DND-41 (cell line): Measurements from ENCODE around the gene FNBP1L.

Experiments used
- ATAC-seq: fragments of 200-7000 bp; cut with Tn5 transposase; 3 replicates; pipeline ENCODE4 v1.9.1; 2021; ENCODE audit warnings: low read depth; ENCODE audit not compliant: insufficient read depth
- DNase-seq: peaks from one replicate; pipeline ENCODE4 v3.0.0-alpha.2; 2020
- H2AFZ ChIP-seq: 2 replicates; pipeline ENCODE4 v1.6.0; 2012; ENCODE audit warnings: low read depth, low read length
- H3K27ac ChIP-seq: 2 replicates; pipeline ENCODE4 v1.5.1; 2012; ENCODE audit warnings: low read length, inconsistent platforms
- H3K27me3 ChIP-seq: fragments of 200-600 bp; sonication (generic); 2 replicates; pipeline ENCODE4 v1.6.0; 2012; ENCODE audit warnings: low read length, mild to moderate bottlenecking, inconsistent platforms; ENCODE audit not compliant: insufficient read depth, poor library complexity
- H3K36me3 ChIP-seq: 2 replicates; pipeline ENCODE4 v1.5.1; 2012; ENCODE audit warnings: low read length, inconsistent platforms; ENCODE audit not compliant: insufficient read depth
- H3K4me1 ChIP-seq: 2 replicates; pipeline ENCODE4 v1.5.1; 2012; ENCODE audit warnings: mild to moderate bottlenecking, low read length; ENCODE audit not compliant: insufficient read depth
- H3K4me2 ChIP-seq: 2 replicates; pipeline ENCODE4 v1.6.0; 2012; ENCODE audit warnings: mild to moderate bottlenecking, moderate library complexity, low read length, inconsistent platforms; ENCODE audit not compliant: insufficient read depth
- H3K4me3 ChIP-seq, 2 experiments: fragments of 200-600 bp in 1 of 2; shearing (Covaris generic) in 1 of 2; 2 replicates each; pipeline ENCODE4 v1.5.1; 2012 to 2016; ENCODE audit warnings: inconsistent platforms in 2 of 2, low read length in 2 of 2, mild to moderate bottlenecking in 2 of 2, low read depth in 1 of 2, moderate library complexity in 1 of 2
- H3K79me2 ChIP-seq: 2 replicates; pipeline ENCODE4 v1.6.0; 2012; ENCODE audit warnings: low read length, inconsistent platforms; ENCODE audit not compliant: insufficient read depth
- H3K9ac ChIP-seq: 2 replicates; pipeline ENCODE4 v1.6.0; 2012; ENCODE audit warnings: low read depth, mild to moderate bottlenecking, inconsistent platforms, low read length, moderate library complexity
- H3K9me3 ChIP-seq: 2 replicates; pipeline ENCODE4 v1.5.1; 2012; ENCODE audit warnings: low read length, moderate library complexity, mild to moderate bottlenecking, inconsistent platforms; ENCODE audit not compliant: insufficient read depth, severe bottlenecking
- H4K20me1 ChIP-seq: 2 replicates; pipeline ENCODE4 v1.6.0; 2012; ENCODE audit warnings: low read length; ENCODE audit not compliant: insufficient read depth
- EZH2 ChIP-seq: IDR thresholded peaks from 3 replicates; pipeline ENCODE4 v1.6.1; 2012; ENCODE audit warnings: borderline replicate concordance, low read depth, mild to moderate bottlenecking, moderate library complexity, low read length, inconsistent platforms; ENCODE audit not compliant: severe bottlenecking
- TF ChIP-seq, protein P1 (sequence below): IDR thresholded peaks from 2 replicates; pipeline ENCODE4 v1.5.1; 2012; ENCODE audit warnings: borderline replicate concordance, low read length, moderate library complexity, mild to moderate bottlenecking; ENCODE audit not compliant: poor library complexity, severe bottlenecking; ENCODE audit errors: extremely low read depth

Gene FNBP1L

DNA sequence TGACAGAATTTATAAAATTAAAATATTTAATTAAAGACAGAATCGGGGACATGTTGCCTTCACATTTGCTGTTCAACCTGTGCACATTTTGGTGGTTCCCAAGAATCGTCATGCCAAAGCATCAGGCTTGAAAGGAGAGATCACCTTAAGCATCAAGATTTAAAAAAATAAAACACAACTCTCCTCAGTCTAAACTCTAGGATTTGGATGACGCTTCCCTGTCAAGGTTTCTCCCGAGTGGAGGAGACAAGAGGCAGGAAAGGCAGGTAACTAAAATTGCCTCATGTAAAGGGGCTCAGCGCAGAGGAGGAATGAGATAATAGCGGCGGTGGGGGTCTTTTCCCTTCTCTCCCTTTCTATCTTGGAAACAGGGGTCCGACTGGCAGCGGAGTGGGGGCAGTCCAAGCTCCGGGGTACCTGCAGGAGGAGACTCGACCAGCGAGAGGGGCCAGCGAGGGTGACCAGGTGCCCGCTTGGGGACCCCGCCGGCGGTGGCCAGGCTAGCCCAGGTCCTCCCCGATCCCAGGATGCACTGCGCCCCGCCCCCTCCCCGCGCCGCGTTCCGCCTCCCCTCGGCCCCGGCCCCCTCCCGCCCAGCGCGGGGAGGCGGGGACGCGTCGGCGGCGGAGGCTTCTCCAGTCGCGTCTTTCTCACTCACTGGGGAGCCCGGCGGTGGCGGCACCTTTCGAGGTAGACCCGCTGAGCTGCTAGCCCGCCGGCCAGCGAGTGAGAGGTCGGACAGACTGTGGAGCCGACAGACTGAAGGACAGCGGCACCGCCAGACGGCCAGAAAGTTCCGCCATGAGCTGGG, at the start of gene FNBP1L:
FNBP1L (plus strand) TSS at position 638 of the 811 bp plus-strand sequence; CDS start at position 802, 164 bp downstream.
- Histone ChIP-seq H3K4me1 (peaks cover 30% of the 10 kb centered on the region), H3K27ac (peak within 1 kb of the TSS; percentile 62), H3K79me2 (peaks cover 45% of the 10 kb centered on the region), H4K20me1 (peaks cover 11% of the 10 kb centered on the region; the same call in 1 of the 2 replicates), H3K36me3 (no peaks in the 10 kb centered on the region; the same call in 1 of the 2 replicates), H3K27me3 (peaks cover 3% of the 10 kb centered on the region), H2AFZ (peak within 1 kb of the TSS; percentile 99), H3K4me3 (peak within 1 kb of the TSS; percentile 92 to 97), H3K4me2 (peak within 1 kb of the TSS; percentile 96), H3K9ac (peak within 1 kb of the TSS; percentile 89), H3K9me3 (no peaks in the 10 kb centered on the region)
- peak; percentile 90 for ATAC-seq
- DNase-seq, result peak; percentile 84
- TF ChIP-seq, protein P1, sequence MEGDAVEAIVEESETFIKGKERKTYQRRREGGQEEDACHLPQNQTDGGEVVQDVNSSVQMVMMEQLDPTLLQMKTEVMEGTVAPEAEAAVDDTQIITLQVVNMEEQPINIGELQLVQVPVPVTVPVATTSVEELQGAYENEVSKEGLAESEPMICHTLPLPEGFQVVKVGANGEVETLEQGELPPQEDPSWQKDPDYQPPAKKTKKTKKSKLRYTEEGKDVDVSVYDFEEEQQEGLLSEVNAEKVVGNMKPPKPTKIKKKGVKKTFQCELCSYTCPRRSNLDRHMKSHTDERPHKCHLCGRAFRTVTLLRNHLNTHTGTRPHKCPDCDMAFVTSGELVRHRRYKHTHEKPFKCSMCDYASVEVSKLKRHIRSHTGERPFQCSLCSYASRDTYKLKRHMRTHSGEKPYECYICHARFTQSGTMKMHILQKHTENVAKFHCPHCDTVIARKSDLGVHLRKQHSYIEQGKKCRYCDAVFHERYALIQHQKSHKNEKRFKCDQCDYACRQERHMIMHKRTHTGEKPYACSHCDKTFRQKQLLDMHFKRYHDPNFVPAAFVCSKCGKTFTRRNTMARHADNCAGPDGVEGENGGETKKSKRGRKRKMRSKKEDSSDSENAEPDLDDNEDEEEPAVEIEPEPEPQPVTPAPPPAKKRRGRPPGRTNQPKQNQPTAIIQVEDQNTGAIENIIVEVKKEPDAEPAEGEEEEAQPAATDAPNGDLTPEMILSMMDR, result no peak
- no peak for TF ChIP-seq EZH2

DNA sequence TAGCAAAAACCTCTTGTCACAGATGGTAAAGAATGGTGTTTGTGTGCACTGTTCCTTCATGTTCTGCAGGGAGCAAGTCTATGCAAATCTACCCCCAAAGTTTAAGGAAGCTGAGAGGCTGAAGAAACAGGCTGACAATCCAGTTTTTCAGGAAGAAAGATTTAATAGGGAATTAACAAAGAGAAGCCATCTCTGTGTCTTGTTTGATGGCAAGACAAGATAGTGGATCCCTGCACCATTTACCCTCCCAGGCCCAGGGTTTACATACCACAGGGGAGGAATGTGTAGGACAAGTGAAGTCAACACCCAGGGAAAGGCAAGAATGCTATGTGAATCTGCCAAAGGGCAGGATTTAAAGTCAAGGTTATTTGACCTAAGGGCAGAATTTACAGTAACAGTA, 48.1 kb upstream of the FNBP1L start:
- TF ChIP-seq, protein P1, result no peak
- TF ChIP-seq EZH2, result no peak
- no peak overlapping the region for H2AFZ ChIP-seq
- no peak overlapping the region for H3K4me2 ChIP-seq
- no peak overlapping the region for H3K27ac ChIP-seq
- no peaks in the 10 kb centered on the region for H3K9me3 ChIP-seq
- no peaks in the 10 kb centered on the region for H3K79me2 ChIP-seq
- ATAC-seq (no peak), DNase-seq (no peak)
- no peak overlapping the region for H3K4me3 ChIP-seq
- no peaks in the 10 kb centered on the region for H4K20me1 ChIP-seq
- H3K4me1 ChIP-seq, result no peaks in the 10 kb centered on the region
- H3K9ac ChIP-seq, result no peak overlapping the region
- no peaks in the 10 kb centered on the region for H3K36me3 ChIP-seq
- H3K27me3 ChIP-seq, result no peaks in the 10 kb centered on the region

DNA sequence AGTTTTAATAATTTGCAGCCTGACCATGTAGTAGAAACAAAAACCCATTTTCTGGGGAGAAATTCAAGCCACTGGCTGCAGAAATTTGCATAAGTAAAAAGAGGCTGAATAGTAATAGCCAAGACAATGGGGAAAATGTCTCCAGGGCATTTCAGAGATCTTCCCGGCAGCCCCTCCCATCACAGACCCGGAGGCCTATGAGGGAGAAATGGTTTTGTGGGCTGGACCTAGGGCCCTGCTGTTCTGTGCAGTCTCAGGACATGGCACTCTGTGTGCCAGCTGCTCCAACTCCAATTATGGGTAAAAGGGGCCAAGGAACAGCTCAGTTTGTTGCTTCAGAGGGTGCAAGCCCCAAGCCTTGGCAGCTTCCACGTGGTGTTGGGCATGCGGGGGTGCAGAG, 39.7 kb upstream of the FNBP1L start:
- DNase-seq (no peak), ATAC-seq (no peak)
- peaks cover 14% of the 10 kb centered on the region for H3K9me3 ChIP-seq
- H3K4me1 ChIP-seq, result no peaks in the 10 kb centered on the region
- no peak overlapping the region for H3K4me3 ChIP-seq
- H4K20me1 ChIP-seq, result no peaks in the 10 kb centered on the region
- H3K4me2 ChIP-seq, result no peak overlapping the region
- no peaks in the 10 kb centered on the region for H3K79me2 ChIP-seq
- H2AFZ ChIP-seq, result no peak overlapping the region
- H3K27ac ChIP-seq, result no peak overlapping the region
- no peak overlapping the region for H3K9ac ChIP-seq
- H3K36me3 ChIP-seq, result no peaks in the 10 kb centered on the region
- no peaks in the 10 kb centered on the region for H3K27me3 ChIP-seq
- TF ChIP-seq, protein P1, result no peak
- no peak for TF ChIP-seq EZH2

DNA sequence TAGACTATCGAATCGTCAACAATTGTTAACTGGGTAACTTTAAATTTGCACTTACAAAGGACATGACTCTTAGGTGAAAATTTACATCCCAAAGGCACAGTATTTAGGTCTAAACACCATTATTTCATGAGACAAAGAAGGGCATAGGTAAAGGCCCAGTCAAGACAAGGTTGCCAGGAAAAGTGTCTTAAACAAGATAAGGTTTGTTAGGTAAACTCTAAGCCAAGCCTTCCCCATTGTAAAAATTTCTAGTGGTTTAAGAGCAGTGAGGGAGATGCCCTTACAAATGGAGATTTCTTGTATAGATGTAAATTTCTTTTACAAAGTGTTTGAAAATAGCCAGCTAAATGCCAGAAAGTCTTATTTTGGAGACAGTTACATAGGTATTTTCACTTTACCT, 36.9 kb upstream of the FNBP1L start:
- Histone ChIP-seq H3K4me1 (no peaks in the 10 kb centered on the region), H3K9me3 (peaks cover 14% of the 10 kb centered on the region), H3K79me2 (no peaks in the 10 kb centered on the region), H3K4me2 (no peak overlapping the region), H3K27me3 (no peaks in the 10 kb centered on the region), H4K20me1 (no peaks in the 10 kb centered on the region), H3K9ac (no peak overlapping the region), H2AFZ (no peak overlapping the region), H3K4me3 (no peak overlapping the region), H3K27ac (no peak overlapping the region), H3K36me3 (no peaks in the 10 kb centered on the region)
- TF ChIP-seq, protein P1, result no peak
- TF ChIP-seq EZH2, result no peak
- no peak for ATAC-seq
- DNase-seq, result no peak
